HEK293 (cell line): ENCODE results near the gene BCL7A.

ENCODE experiments used
- CTCF ChIA-PET: fragments of 350-600 bp; formaldehyde crosslinking; extraction: SDS; loops from one replicate; lab custom pipeline; 2021; ENCODE audit warnings: antibody characterized with exemption; lab: Yijun Ruan, JAX
- POLR2A ChIA-PET: fragments of 300-600 bp; formaldehyde crosslinking; extraction: SDS; loops from one replicate; lab custom pipeline; 2020; ENCODE audit warnings: antibody characterized with exemption, inconsistent platforms; lab: Yijun Ruan, JAX
- H3K27ac ChIP-seq: fragments of 200-500 bp; sonication (Bioruptor generic); 2 replicates; pipeline ENCODE4 v1.5.1; 2014; ENCODE audit warnings: low read depth, low read length, control low read depth, inconsistent platforms; ENCODE audit errors: extremely low read depth
- H3K36me3 ChIP-seq, 2 experiments: fragments of 200-500 bp in 1 of 2; sonication (Bioruptor generic) in 1 of 2; 1 replicate in 1 of 2; 2 replicates in 1 of 2; pipeline ENCODE4 v1.5.1; 2014 to 2017; ENCODE audit warnings: inconsistent platforms in 2 of 2, low read length in 2 of 2; ENCODE audit not compliant: control insufficient read depth in 2 of 2, insufficient read depth in 1 of 2
- H3K4me1 ChIP-seq: fragments of 200-500 bp; sonication (Bioruptor generic); 2 replicates; pipeline ENCODE4 v1.5.1; 2014; ENCODE audit warnings: mild to moderate bottlenecking, low read length, inconsistent platforms; ENCODE audit not compliant: control insufficient read depth, insufficient read depth
- H3K4me3 ChIP-seq: 2 replicates; pipeline ENCODE4 v1.5.1; 2011; ENCODE audit warnings: low read depth, mild to moderate bottlenecking, control low read depth, low read length, moderate library complexity
- H3K9me3 ChIP-seq: fragments of 200-500 bp; sonication (Bioruptor generic); 2 replicates; pipeline ENCODE4 v1.5.1; 2014; ENCODE audit warnings: low read depth, low read length, inconsistent platforms; ENCODE audit not compliant: control insufficient read depth, insufficient read depth
- BCL11A ChIP-seq: fragments of 450-650 bp; formaldehyde crosslinking; IDR thresholded peaks from 2 replicates; pipeline ENCODE4 v1.5.1; 2016; ENCODE audit warnings: low read depth, missing biosample characterization, missing genetic modification characterization
- HOXA7 ChIP-seq: sonication (generic); formaldehyde crosslinking; IDR thresholded peaks from 2 replicates; pipeline ENCODE4 v1.8.1; 2022; ENCODE audit warnings: missing genetic modification reagents, borderline replicate concordance
- MZF1 ChIP-seq: fragments of 450-650 bp; formaldehyde crosslinking; IDR thresholded peaks from 2 replicates; pipeline ENCODE4 v1.5.1; 2017; ENCODE audit warnings: missing biosample characterization, missing genetic modification characterization, borderline replicate concordance
- OSR2 ChIP-seq: fragments of 450-650 bp; formaldehyde crosslinking; IDR thresholded peaks from 2 replicates; pipeline ENCODE4 v1.5.1; 2016; ENCODE audit warnings: missing biosample characterization, missing genetic modification characterization
- SCRT1 ChIP-seq: fragments of 450-650 bp; formaldehyde crosslinking; IDR thresholded peaks from 2 replicates; pipeline ENCODE4 v1.5.1; 2016; ENCODE audit warnings: missing biosample characterization, missing genetic modification characterization, borderline replicate concordance
- SCRT2 ChIP-seq: fragments of 450-650 bp; formaldehyde crosslinking; IDR thresholded peaks from 2 replicates; pipeline ENCODE4 v1.5.1; 2016; ENCODE audit warnings: missing biosample characterization, missing genetic modification characterization
- SETDB1 ChIP-seq: IDR thresholded peaks from one replicate; pipeline ENCODE4 v1.6.1; 2017; ENCODE audit warnings: mild to moderate bottlenecking, low read length, moderate library complexity, mixed read lengths; ENCODE audit not compliant: insufficient read length
- ZFHX2 ChIP-seq: fragments of 450-650 bp; formaldehyde crosslinking; conservative IDR thresholded peaks from 2 replicates; pipeline ENCODE4 v1.5.1; 2016; ENCODE audit warnings: missing biosample characterization, missing genetic modification characterization
- ZFP3 ChIP-seq: fragments of 450-650 bp; formaldehyde crosslinking; IDR thresholded peaks from 2 replicates; pipeline ENCODE4 v1.5.1; 2016; ENCODE audit warnings: low read depth, missing biosample characterization, missing genetic modification characterization
- ZFP37 ChIP-seq: fragments of 450-650 bp; formaldehyde crosslinking; IDR thresholded peaks from 2 replicates; pipeline ENCODE4 v1.5.1; 2016; ENCODE audit warnings: missing biosample characterization, missing genetic modification characterization
- ZFP69B ChIP-seq: fragments of 450-650 bp; formaldehyde crosslinking; IDR thresholded peaks from 2 replicates; pipeline ENCODE4 v1.5.1; 2016; ENCODE audit warnings: missing biosample characterization, missing genetic modification characterization
- ZNF121 ChIP-seq: fragments of 450-650 bp; formaldehyde crosslinking; IDR thresholded peaks from 2 replicates; pipeline ENCODE4 v1.5.1; 2016; ENCODE audit warnings: missing biosample characterization, missing genetic modification characterization
- ZNF311 ChIP-seq: fragments of 450-650 bp; formaldehyde crosslinking; IDR thresholded peaks from 2 replicates; pipeline ENCODE4 v1.5.1; 2017; ENCODE audit warnings: missing biosample characterization, missing genetic modification characterization, borderline replicate concordance
- ZNF341 ChIP-seq: fragments of 450-650 bp; formaldehyde crosslinking; IDR thresholded peaks from 2 replicates; pipeline ENCODE4; 2016; ENCODE audit warnings: low read depth, missing biosample characterization, missing genetic modification characterization
- ZNF350 ChIP-seq: fragments of 450-650 bp; formaldehyde crosslinking; IDR thresholded peaks from 2 replicates; pipeline ENCODE4 v1.5.0; 2017; ENCODE audit warnings: missing biosample characterization, mild to moderate bottlenecking, missing genetic modification characterization
- ZNF391 ChIP-seq: fragments of 450-650 bp; formaldehyde crosslinking; IDR thresholded peaks from 2 replicates; pipeline ENCODE4 v1.5.1; 2016; ENCODE audit warnings: low read depth, missing biosample characterization, missing genetic modification characterization, borderline replicate concordance
- ZNF426 ChIP-seq: fragments of 450-650 bp; formaldehyde crosslinking; IDR thresholded peaks from 2 replicates; pipeline ENCODE4 v1.5.1; 2017; ENCODE audit warnings: missing biosample characterization, missing genetic modification characterization, mild to moderate bottlenecking, inconsistent platforms, moderate library complexity
- ZNF48 ChIP-seq: fragments of 450-650 bp; formaldehyde crosslinking; IDR thresholded peaks from 2 replicates; pipeline ENCODE4 v1.5.1; 2016; ENCODE audit warnings: missing biosample characterization, missing genetic modification characterization
- ZNF610 ChIP-seq: fragments of 450-650 bp; formaldehyde crosslinking; IDR thresholded peaks from 2 replicates; pipeline ENCODE4 v1.5.1; 2016; ENCODE audit warnings: missing biosample characterization, missing genetic modification characterization, borderline replicate concordance
- ZNF626 ChIP-seq: fragments of 450-650 bp; sonication (Bioruptor Pico); formaldehyde crosslinking; IDR thresholded peaks from 2 replicates; pipeline ENCODE4 v1.5.1; 2018; ENCODE audit warnings: missing biosample characterization, missing genetic modification characterization, inconsistent platforms
- ZXDB ChIP-seq: fragments of 450-650 bp; formaldehyde crosslinking; IDR thresholded peaks from 2 replicates; pipeline ENCODE4 v1.5.1; 2016; ENCODE audit warnings: missing biosample characterization, missing genetic modification characterization
- TF ChIP-seq, protein P1 (sequence below): fragments of 450-650 bp; formaldehyde crosslinking; IDR thresholded peaks from 2 replicates; pipeline ENCODE4 v1.5.1; 2016; ENCODE audit warnings: missing biosample characterization, missing genetic modification characterization
- TF ChIP-seq, protein P2 (sequence below): fragments of 450-650 bp; formaldehyde crosslinking; IDR thresholded peaks from 2 replicates; pipeline ENCODE4 v1.5.1; 2016; ENCODE audit warnings: missing biosample characterization, missing genetic modification characterization
- TF ChIP-seq, protein P3 (sequence below): fragments of 450-650 bp; formaldehyde crosslinking; optimal IDR thresholded peaks from 2 replicates; pipeline ENCODE3; 2016; ENCODE audit warnings: missing biosample characterization, mild to moderate bottlenecking, missing genetic modification characterization
- TF ChIP-seq, protein P4 (sequence below): fragments of 450-650 bp; formaldehyde crosslinking; IDR thresholded peaks from 2 replicates; pipeline ENCODE4 v1.5.1; 2016; ENCODE audit warnings: missing biosample characterization, missing genetic modification characterization
- TF ChIP-seq, protein P5 (sequence below): fragments of 450-650 bp; formaldehyde crosslinking; IDR thresholded peaks from 2 replicates; pipeline ENCODE4 v1.5.1; 2017; ENCODE audit warnings: missing biosample characterization, missing genetic modification characterization
- TF ChIP-seq, protein P6 (sequence below): fragments of 450-650 bp; formaldehyde crosslinking; IDR thresholded peaks from 2 replicates; pipeline ENCODE4 v1.5.1; 2017; ENCODE audit warnings: missing biosample characterization, missing genetic modification characterization
- TF ChIP-seq, protein P7 (sequence below): fragments of 450-650 bp; formaldehyde crosslinking; IDR thresholded peaks from 2 replicates; pipeline ENCODE4 v1.5.1; 2016; ENCODE audit warnings: missing biosample characterization, missing genetic modification characterization

BCL7A gene

DNA sequence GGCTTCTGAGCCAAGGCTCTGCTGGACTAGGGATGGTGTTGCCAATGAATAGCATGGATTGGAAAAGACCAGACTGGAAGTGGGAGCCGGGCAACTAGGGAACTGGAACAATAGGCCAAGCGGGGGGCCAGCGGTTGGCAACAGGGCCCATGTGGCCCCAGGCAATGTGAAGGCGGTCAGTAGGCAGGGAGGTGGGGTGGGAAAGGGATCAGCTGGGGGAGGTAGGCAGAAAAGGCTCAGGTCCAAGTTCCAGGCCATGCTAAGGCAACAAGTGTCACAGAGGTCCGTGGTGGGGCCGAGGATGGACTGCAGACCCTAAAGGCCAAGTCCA lies 42.0 kb downstream of the BCL7A start:
- Histone ChIP-seq H3K4me3 (no peak overlapping the region), H3K36me3 (peaks cover 5 to 38% of the 10 kb centered on the region in 2 experiments), H3K4me1 (peaks cover 22% of the 10 kb centered on the region), H3K27ac (peak overlapping the region; percentile 89), H3K9me3 (no peaks in the 10 kb centered on the region)
- ChIA-PET POLR2A (interaction anchor here (0.6 to 4.2 kb wide), 7 partner anchors 8 to 25 kb away, joined by 3 to 32 read pairs (median 4); partner anchors contain the start of gene MLXIP), CTCF (interaction anchor here (0.5 to 3.6 kb wide), 17 partner anchors 9 to 262 kb away, joined by 3 to 31 read pairs (median 3); partner anchors contain the start of gene MLXIP)
- TF ChIP-seq SCRT1 (tag by site-specific recombination) (peak; percentile 86), SETDB1 (no peak), ZFHX2 (tag by site-specific recombination) (peak; percentile 86), ZNF311 (tag by site-specific recombination) (no peak), ZNF426 (tag by site-specific recombination) (no peak), SCRT2 (tag by site-specific recombination) (peak; percentile 95), ZNF350 (tag by site-specific recombination) (no peak), ZNF610 (tag by site-specific recombination) (no peak), ZNF121 (tag by site-specific recombination) (no peak), ZFP37 (no peak), ZNF391 (tag by site-specific recombination) (0 out of 2 replicates have a peak, but pooled peaks have one; percentile 49), ZFP69B (peak; percentile 16; the same call in 1 of the 2 replicates), ZNF626 (no peak), HOXA7 (CRISPR knock-in tag) (no peak), BCL11A (tag by site-specific recombination) (0 out of 2 replicates have a peak, but pooled peaks have one; percentile 36), OSR2 (tag by site-specific recombination) (no peak), ZXDB (tag by site-specific recombination) (no peak), ZFP3 (tag by site-specific recombination) (no peak), MZF1 (tag by site-specific recombination) (no peak), ZNF48 (tag by site-specific recombination) (no peak), ZNF341 (peak; percentile 85)
- TF ChIP-seq, protein P1, sequence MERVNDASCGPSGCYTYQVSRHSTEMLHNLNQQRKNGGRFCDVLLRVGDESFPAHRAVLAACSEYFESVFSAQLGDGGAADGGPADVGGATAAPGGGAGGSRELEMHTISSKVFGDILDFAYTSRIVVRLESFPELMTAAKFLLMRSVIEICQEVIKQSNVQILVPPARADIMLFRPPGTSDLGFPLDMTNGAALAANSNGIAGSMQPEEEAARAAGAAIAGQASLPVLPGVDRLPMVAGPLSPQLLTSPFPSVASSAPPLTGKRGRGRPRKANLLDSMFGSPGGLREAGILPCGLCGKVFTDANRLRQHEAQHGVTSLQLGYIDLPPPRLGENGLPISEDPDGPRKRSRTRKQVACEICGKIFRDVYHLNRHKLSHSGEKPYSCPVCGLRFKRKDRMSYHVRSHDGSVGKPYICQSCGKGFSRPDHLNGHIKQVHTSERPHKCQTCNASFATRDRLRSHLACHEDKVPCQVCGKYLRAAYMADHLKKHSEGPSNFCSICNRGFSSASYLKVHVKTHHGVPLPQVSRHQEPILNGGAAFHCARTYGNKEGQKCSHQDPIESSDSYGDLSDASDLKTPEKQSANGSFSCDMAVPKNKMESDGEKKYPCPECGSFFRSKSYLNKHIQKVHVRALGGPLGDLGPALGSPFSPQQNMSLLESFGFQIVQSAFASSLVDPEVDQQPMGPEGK (tag by site-specific recombination) = no peak
- TF ChIP-seq, protein P2, sequence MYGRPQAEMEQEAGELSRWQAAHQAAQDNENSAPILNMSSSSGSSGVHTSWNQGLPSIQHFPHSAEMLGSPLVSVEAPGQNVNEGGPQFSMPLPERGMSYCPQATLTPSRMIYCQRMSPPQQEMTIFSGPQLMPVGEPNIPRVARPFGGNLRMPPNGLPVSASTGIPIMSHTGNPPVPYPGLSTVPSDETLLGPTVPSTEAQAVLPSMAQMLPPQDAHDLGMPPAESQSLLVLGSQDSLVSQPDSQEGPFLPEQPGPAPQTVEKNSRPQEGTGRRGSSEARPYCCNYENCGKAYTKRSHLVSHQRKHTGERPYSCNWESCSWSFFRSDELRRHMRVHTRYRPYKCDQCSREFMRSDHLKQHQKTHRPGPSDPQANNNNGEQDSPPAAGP (tag by site-specific recombination) = no peak
- TF ChIP-seq, protein P3, sequence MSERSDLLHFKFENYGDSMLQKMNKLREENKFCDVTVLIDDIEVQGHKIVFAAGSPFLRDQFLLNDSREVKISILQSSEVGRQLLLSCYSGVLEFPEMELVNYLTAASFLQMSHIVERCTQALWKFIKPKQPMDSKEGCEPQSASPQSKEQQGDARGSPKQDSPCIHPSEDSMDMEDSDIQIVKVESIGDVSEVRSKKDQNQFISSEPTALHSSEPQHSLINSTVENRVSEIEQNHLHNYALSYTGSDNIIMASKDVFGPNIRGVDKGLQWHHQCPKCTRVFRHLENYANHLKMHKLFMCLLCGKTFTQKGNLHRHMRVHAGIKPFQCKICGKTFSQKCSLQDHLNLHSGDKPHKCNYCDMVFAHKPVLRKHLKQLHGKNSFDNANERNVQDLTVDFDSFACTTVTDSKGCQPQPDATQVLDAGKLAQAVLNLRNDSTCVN (tag by site-specific recombination) = no peak
- TF ChIP-seq, protein P4, sequence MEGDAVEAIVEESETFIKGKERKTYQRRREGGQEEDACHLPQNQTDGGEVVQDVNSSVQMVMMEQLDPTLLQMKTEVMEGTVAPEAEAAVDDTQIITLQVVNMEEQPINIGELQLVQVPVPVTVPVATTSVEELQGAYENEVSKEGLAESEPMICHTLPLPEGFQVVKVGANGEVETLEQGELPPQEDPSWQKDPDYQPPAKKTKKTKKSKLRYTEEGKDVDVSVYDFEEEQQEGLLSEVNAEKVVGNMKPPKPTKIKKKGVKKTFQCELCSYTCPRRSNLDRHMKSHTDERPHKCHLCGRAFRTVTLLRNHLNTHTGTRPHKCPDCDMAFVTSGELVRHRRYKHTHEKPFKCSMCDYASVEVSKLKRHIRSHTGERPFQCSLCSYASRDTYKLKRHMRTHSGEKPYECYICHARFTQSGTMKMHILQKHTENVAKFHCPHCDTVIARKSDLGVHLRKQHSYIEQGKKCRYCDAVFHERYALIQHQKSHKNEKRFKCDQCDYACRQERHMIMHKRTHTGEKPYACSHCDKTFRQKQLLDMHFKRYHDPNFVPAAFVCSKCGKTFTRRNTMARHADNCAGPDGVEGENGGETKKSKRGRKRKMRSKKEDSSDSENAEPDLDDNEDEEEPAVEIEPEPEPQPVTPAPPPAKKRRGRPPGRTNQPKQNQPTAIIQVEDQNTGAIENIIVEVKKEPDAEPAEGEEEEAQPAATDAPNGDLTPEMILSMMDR (tag by site-specific recombination) = no peak
- TF ChIP-seq, protein P5, sequence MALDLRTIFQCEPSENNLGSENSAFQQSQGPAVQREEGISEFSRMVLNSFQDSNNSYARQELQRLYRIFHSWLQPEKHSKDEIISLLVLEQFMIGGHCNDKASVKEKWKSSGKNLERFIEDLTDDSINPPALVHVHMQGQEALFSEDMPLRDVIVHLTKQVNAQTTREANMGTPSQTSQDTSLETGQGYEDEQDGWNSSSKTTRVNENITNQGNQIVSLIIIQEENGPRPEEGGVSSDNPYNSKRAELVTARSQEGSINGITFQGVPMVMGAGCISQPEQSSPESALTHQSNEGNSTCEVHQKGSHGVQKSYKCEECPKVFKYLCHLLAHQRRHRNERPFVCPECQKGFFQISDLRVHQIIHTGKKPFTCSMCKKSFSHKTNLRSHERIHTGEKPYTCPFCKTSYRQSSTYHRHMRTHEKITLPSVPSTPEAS = no peak
- TF ChIP-seq, protein P6, sequence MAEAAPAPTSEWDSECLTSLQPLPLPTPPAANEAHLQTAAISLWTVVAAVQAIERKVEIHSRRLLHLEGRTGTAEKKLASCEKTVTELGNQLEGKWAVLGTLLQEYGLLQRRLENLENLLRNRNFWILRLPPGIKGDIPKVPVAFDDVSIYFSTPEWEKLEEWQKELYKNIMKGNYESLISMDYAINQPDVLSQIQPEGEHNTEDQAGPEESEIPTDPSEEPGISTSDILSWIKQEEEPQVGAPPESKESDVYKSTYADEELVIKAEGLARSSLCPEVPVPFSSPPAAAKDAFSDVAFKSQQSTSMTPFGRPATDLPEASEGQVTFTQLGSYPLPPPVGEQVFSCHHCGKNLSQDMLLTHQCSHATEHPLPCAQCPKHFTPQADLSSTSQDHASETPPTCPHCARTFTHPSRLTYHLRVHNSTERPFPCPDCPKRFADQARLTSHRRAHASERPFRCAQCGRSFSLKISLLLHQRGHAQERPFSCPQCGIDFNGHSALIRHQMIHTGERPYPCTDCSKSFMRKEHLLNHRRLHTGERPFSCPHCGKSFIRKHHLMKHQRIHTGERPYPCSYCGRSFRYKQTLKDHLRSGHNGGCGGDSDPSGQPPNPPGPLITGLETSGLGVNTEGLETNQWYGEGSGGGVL (tag by site-specific recombination) = peak; percentile 40
- TF ChIP-seq, protein P7, sequence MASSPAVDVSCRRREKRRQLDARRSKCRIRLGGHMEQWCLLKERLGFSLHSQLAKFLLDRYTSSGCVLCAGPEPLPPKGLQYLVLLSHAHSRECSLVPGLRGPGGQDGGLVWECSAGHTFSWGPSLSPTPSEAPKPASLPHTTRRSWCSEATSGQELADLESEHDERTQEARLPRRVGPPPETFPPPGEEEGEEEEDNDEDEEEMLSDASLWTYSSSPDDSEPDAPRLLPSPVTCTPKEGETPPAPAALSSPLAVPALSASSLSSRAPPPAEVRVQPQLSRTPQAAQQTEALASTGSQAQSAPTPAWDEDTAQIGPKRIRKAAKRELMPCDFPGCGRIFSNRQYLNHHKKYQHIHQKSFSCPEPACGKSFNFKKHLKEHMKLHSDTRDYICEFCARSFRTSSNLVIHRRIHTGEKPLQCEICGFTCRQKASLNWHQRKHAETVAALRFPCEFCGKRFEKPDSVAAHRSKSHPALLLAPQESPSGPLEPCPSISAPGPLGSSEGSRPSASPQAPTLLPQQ = no peak
